Middle frontal gyrus (tissue), 1 donor: ENCODE results near the gene TEX12.

Experiments
- DNase-seq: peaks from one replicate; pipeline ENCODE4 v3.0.0-alpha.2; 2015; ENCODE audit warnings: low spot score; ENCODE audit errors: extremely low spot score

Gene TEX12

DNA sequence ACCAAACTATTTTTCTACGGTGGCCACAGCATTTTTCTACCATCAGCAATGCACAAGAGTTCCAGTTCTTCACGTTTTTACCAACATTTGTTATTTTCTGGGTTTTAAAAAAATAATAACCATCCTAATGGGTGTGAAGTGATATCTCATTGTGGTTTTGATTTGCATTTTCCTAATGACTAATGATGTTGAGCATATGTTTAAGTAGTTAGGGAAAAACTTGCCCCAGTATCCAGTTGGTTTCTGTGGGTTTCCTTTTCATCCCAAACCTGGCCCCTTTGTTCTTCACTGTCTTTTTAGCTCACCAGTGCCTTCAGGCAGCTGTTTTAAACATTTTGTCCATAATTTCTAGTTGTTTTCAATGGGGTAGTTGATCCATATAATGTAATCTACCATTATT is 44.4 kb downstream of the TEX12 start:
- DNase-seq: no peak

DNA sequence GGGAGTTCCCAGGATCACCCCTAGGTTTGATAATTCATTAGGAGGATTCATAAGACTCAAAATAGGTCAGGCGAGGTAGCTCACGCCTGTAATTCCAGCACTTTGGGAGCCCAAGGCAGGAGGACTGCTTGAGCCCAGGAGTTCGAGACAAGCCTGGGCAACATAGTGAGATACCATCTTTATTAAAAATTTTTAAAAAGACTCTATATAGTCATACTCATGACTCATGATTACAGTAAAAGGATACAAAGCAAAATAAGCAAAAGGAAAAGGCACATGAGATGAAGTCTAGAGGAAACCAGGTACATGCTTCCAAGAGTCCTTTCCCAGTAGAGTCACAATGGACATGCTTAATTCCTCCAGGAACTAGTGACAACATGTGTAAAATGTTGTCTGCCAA is 45.1 kb downstream of the TEX12 start:
- no peak for DNase-seq

DNA sequence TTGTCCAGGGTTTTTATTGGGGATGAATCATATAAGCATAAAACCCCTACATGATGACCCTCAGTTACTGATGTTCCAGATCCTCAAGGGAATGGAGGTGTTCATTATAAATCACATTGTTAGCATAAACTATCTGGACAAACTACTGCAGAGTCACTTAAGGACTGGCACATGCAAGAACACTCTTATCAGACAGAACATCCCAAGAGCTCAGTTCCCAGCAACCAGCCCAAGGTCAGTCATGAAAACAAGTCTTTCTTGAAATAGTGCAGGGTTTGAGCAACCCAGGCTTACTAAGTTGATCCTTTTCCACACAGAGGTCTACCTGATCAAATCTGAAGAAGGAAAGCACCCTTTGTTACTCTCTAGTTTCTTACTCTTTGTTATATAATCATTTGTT is 45.5 kb downstream of the TEX12 start:
- no peak for DNase-seq

DNA sequence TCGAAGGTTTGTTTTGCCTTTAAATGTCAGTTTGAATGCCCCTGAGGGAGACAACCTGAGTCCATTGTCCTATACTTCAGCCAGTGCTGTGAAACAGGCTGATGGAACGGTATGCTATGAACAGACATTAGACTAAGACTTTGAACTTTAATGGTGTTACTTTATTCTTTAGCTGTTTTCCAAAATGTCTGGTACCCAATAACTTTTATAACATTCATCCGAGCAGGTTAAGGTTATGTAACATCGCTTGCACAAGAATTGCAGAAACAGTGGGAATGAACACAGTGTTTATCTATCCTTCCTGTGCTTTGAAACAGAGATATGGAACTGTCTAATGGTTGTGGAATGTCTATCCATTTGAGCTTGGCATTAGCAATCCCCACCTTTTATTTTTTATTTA is 46.6 kb downstream of the TEX12 start:
- DNase-seq: no peak

DNA sequence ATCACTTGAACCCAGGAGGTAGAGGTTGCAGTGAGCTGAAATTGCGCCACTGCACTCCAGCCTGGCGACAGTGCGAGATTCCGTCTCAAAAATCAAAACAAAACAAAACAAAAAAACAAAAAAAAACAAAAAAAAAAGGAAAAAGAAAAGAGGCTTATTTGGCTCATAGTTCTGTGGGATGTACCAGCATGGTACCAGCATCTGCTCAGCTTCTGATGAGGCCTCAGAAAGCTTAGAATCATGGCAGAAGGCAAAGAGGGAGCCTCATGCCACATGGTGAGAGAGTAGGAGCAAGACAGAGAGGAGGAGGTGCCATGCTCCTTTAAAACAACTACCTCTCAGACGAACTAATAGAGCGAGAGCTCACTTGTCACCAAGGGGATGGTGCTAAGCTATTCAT is 48.4 kb downstream of the TEX12 start:
- no peak for DNase-seq

DNA sequence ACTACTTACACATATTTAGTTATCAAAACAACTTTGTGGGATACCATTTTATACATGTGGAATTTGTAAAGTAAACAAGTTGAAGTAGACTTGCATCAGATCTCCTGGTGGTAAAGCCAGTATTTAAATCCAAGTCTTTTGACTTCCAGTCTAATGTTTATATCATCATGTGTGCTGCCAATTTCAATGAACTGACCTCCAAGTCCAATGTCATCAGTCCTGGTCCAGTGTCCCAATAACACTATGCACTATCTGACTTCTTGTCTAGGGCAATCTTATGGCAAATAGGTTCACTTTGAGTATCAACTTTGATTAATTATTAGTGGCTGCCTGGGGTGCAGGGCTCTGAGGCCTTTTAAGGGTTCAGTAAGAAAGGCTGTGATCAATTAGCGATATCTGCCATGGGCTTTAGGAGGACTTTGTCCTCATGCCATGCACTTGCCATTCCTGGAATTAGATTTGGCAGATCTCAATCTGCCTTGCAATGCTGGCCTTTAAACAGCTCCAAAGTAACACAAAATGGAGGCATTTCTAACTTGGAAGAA is 49.5 kb downstream of the TEX12 start:
- DNase-seq: no peak

DNA sequence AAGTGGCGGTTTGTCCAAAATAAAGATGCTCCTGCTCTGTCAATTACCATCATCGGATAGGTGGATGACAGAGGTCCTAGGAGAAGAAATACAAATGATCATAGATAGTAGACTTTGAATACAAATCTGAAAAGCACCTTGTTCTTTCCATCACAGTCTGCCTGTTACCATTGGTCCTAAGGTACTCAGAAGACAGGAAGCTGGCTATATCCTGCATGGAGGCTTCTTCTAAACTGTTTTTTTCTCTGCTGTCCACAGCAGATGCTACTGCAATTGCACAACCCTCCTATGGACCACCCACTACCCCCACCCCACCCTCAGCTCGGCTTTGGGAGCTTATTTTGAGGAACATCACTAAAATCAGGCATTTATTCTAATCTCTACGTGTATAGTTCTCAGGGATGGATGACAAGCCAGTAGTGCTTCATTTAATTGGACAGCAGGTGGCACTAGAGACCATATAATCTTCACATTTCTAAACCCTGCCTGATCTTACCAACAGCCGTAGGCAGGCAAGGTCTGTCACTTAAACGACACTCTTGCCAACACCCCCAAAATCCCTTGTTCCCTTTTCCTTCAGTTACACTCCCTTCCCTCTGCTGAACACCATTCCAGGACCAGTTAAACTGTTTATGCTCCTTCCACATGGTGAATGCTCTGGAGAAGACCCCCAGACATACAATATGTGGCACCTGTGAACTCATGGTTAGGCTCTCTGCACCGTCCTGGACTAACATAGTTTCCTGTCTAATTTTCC is 52.5 kb downstream of the TEX12 start:
- peak; percentile 73 for DNase-seq

DNA sequence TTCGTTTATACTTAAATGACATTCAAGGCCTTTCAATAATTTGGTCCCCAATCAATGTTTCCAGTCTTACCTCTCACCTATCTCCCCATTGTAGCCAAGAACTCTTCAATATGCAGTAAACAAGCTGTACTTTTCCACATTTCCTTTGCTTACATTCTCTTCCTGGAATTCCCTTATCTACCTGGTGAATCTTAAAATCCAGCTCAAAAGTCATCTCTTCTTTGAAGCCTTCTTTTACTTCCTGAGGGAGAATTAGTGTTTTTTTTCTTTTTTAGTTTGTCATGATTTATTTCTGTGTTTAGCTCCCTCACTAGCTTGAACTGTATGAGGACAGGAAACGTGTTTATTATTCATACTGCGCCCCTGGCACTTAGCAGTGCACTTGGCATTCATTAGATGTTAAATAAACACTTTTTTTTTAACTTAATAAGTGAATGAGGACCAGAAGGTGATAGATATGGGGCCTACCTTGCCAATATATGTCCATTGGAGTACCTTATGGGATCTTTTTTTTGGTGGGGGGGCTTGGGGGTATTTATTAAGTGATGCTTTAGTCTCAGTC is 54.2 kb downstream of the TEX12 start:
- no peak for DNase-seq
